NT2/D1 (cell line): ENCODE data around the gene HEATR5B.
"Not testable (repeated sequence)": the region's sequence is repeated elsewhere in the genome, so short reads cannot be mapped to it uniquely, and the experiment has no call there.

ENCODE experiments used
- DNase-seq: peaks from one replicate; pipeline ENCODE4 v3.0.0-alpha.2; 2011; ENCODE audit warnings: low read depth, low spot score
- H3K27me3 ChIP-seq: 2 replicates; pipeline ENCODE4 v1.6.0; 2011; ENCODE audit warnings: mild to moderate bottlenecking; ENCODE audit not compliant: insufficient read length, insufficient read depth
- H3K36me3 ChIP-seq: 2 replicates; pipeline ENCODE4 v1.6.1; 2011; ENCODE audit warnings: mild to moderate bottlenecking, low read length, mixed read lengths; ENCODE audit not compliant: insufficient read depth, insufficient read length
- H3K4me1 ChIP-seq: 2 replicates; pipeline ENCODE4 v1.5.1; 2011; ENCODE audit not compliant: insufficient read depth, insufficient read length
- H3K4me3 ChIP-seq: 2 replicates; pipeline ENCODE4 v1.5.1; 2011; ENCODE audit warnings: low read depth; ENCODE audit not compliant: insufficient read length
- H3K9ac ChIP-seq: 2 replicates; pipeline ENCODE4 v1.6.0; 2011; ENCODE audit warnings: low read depth; ENCODE audit not compliant: insufficient read length
- H3K9me3 ChIP-seq: 2 replicates; pipeline ENCODE4 v1.5.1; 2011; ENCODE audit warnings: mild to moderate bottlenecking, low read length; ENCODE audit not compliant: insufficient read depth
- SUZ12 ChIP-seq: IDR thresholded peaks from 2 replicates; pipeline ENCODE4 v1.6.1; 2011; ENCODE audit not compliant: insufficient read length, insufficient read depth; ENCODE audit errors: extremely low read depth
- YY1 ChIP-seq: IDR thresholded peaks from 2 replicates; pipeline ENCODE4 v1.6.1; 2011; ENCODE audit not compliant: insufficient read length, insufficient read depth
- ZNF274 ChIP-seq: IDR thresholded peaks from 2 replicates; pipeline ENCODE4 v1.6.1; 2011; ENCODE audit warnings: mild to moderate bottlenecking, low read depth, low read length

HEATR5B gene

GRCh38 chr2:36981911-36982310, 102.3 kb downstream of the HEATR5B start:
- no peaks in the 10 kb centered on the region for H3K36me3 ChIP-seq
- H3K27me3 ChIP-seq, result no peaks in the 10 kb centered on the region
- DNase-seq, result no peak
- no peaks in the 10 kb centered on the region for H3K4me1 ChIP-seq
- no peak for TF ChIP-seq ZNF274
- TF ChIP-seq YY1, result no peak
- TF ChIP-seq SUZ12, result no peak
- H3K9me3 ChIP-seq, result no peaks in the 10 kb centered on the region
- no peak overlapping the region for H3K4me3 ChIP-seq
- H3K9ac ChIP-seq, result no peak overlapping the region

- H3K9me3 ChIP-seq, H3K27me3 ChIP-seq, H3K4me3 ChIP-seq, H3K36me3 ChIP-seq, H3K4me1 ChIP-seq, H3K9ac ChIP-seq, DNase-seq: not testable (repeated sequence)
These were observed 105.2 kb downstream of the HEATR5B start for GRCh38 chr2:36979007-36979406.

- H3K4me3 ChIP-seq, result no peak overlapping the region
- H3K27me3 ChIP-seq, result no peaks in the 10 kb centered on the region
- no peaks in the 10 kb centered on the region for H3K9me3 ChIP-seq
- H3K36me3 ChIP-seq, result no peaks in the 10 kb centered on the region
- TF ChIP-seq SUZ12 (no peak), ZNF274 (no peak), YY1 (no peak)
- no peak overlapping the region for H3K9ac ChIP-seq
- no peaks in the 10 kb centered on the region for H3K4me1 ChIP-seq
- DNase-seq, result no peak
These were observed 108.1 kb downstream of the HEATR5B start for GRCh38 chr2:36976065-36976464.

GRCh38 chr2:36975306-36975705, 108.9 kb downstream of the HEATR5B start:
- H3K27me3 ChIP-seq, result no peaks in the 10 kb centered on the region
- no peaks in the 10 kb centered on the region for H3K9me3 ChIP-seq

GRCh38 chr2:36973320-36973719, 110.9 kb downstream of the HEATR5B start:
- TF ChIP-seq YY1 (no peak), SUZ12 (no peak), ZNF274 (no peak)
- no peak overlapping the region for H3K9ac ChIP-seq
- no peak for DNase-seq
- no peaks in the 10 kb centered on the region for H3K27me3 ChIP-seq
- H3K4me3 ChIP-seq, result no peak overlapping the region
- H3K9me3 ChIP-seq, result no peaks in the 10 kb centered on the region
- no peaks in the 10 kb centered on the region for H3K4me1 ChIP-seq
- H3K36me3 ChIP-seq, result no peaks in the 10 kb centered on the region

More at GRCh38 chr2:36975306-36975705, 108.9 kb downstream of the HEATR5B start:
- no peak for DNase-seq
- Histone ChIP-seq H3K9ac (no peak overlapping the region), H3K36me3 (no peaks in the 10 kb centered on the region), H3K4me1 (no peaks in the 10 kb centered on the region), H3K4me3 (no peak overlapping the region)
- no peak for TF ChIP-seq YY1
- no peak for TF ChIP-seq SUZ12
- TF ChIP-seq ZNF274, result no peak

GRCh38 chr2:36971990-36972389, 112.2 kb downstream of the HEATR5B start:
- Histone ChIP-seq H3K4me1 (no peaks in the 10 kb centered on the region), H3K9ac (no peak overlapping the region), H3K4me3 (no peak overlapping the region), H3K36me3 (no peaks in the 10 kb centered on the region), H3K9me3 (no peaks in the 10 kb centered on the region), H3K27me3 (no peaks in the 10 kb centered on the region)
- TF ChIP-seq ZNF274 (no peak), SUZ12 (no peak), YY1 (no peak)
- no peak for DNase-seq

GRCh38 chr2:36967236-36967876, 116.8 kb downstream of the HEATR5B start:
- no peaks in the 10 kb centered on the region for H3K4me1 ChIP-seq
- H3K4me3 ChIP-seq, result peak overlapping the region; percentile 62
- H3K36me3 ChIP-seq, result no peaks in the 10 kb centered on the region
- H3K9me3 ChIP-seq, result no peaks in the 10 kb centered on the region
- peak overlapping the region; percentile 77 for H3K9ac ChIP-seq
- no peak for TF ChIP-seq YY1
- no peak for TF ChIP-seq ZNF274
- TF ChIP-seq SUZ12, result no peak
- no peaks in the 10 kb centered on the region for H3K27me3 ChIP-seq
- no peak for DNase-seq
